OCI-M2 (cell line): ENCODE data around the gene RMDN2.

Experiments used
- DNase-seq: peaks from one replicate; lab custom pipeline; 2025; ENCODE audit not compliant: unreplicated experiment; lab: John Stamatoyannopoulos, UW

Gene RMDN2, protein sequence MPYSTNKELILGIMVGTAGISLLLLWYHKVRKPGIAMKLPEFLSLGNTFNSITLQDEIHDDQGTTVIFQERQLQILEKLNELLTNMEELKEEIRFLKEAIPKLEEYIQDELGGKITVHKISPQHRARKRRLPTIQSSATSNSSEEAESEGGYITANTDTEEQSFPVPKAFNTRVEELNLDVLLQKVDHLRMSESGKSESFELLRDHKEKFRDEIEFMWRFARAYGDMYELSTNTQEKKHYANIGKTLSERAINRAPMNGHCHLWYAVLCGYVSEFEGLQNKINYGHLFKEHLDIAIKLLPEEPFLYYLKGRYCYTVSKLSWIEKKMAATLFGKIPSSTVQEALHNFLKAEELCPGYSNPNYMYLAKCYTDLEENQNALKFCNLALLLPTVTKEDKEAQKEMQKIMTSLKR

DNA sequence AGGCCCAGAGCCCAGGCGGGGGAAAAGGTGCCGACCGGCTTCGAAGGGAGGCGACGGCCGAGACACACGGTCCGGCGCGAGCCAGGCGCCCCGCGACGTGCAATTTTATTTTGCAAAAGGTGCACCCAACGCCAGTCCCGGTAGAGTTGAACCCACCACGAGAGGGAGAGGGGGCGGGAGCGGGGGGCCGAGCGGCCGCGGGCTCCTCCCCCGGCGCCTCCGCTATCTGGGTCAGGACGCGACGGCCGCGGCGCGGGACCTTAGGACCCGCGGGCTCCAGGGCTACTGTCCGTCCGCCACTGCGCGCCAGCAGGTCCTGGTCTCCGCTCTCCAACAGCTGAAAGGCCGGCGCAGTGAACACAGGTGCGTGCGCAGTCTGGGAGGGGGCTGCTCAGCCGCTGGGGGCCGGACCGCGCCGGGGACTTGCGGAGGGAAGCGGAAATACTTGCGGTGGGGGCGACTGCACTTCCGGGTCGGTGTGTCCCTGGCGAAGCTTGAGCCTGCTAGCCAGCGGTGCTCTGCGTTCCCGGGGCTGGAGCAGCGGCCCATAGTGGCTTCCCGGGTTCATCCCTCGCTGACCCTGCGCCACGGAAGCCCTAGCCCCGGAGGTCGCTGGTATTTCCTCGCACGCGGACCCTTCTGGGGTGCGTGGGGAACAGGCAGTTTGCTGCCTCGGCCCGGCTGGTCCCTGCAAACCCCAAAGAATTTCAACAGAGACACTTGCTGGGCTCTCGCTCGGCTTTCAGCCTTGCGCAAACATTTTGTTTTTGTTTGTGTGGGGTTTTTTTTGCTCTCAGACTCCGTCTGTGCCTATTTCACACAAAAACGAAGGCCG lies at the start of gene RMDN2:
Gene RMDN2, plus strand, starts transcription at position 225 of the 835 bp plus-strand sequence. CDS start 3,991 bp downstream, outside the sequence.
- peak; percentile 51 for DNase-seq

DNA sequence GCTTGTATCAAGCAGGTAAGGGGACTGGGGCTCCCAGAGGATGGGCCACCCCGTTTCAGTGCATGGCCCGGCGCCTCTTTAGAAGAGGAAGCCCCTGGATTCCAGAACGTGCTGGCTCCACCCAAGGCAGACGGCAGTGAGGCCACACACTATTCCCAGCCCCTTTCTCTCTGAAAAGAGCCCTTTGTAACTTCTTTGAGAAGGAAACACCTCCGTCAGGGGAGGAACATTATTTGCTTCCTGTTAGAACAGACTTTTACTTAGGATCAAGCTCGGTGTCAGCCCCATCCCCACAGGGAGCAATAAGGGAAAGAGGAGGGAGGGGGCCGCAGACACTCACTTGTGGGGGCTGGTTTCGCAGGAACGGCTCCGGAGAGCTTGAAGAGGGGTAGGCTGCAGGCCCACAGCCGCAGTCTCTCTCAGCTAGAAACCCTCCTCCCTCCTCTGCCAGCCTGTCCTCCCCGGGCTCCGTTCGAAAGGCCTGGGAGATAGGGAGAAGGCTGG lies 49.6 kb upstream of the RMDN2 start:
- no peak for DNase-seq

DNA sequence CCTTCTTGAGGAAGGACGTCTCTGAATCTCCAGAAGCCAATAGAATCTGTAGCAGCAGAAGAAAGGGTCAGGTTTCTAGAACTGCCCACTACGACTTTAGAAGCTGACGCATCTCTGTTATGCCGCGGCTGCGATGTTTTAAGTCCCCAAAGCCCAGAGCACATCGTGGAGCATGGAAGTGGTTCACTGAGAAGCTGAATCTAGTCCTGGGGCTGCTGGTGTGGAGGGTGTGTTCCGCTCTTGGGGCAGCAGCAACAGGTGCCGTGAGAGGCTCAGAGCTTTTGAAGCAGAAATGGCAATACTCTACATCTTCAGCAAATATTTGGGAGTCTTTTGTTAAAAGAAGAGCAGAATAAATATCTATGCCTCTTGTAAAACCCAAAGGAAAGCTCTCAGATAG lies 48.9 kb upstream of the RMDN2 start:
- no peak for DNase-seq

DNA sequence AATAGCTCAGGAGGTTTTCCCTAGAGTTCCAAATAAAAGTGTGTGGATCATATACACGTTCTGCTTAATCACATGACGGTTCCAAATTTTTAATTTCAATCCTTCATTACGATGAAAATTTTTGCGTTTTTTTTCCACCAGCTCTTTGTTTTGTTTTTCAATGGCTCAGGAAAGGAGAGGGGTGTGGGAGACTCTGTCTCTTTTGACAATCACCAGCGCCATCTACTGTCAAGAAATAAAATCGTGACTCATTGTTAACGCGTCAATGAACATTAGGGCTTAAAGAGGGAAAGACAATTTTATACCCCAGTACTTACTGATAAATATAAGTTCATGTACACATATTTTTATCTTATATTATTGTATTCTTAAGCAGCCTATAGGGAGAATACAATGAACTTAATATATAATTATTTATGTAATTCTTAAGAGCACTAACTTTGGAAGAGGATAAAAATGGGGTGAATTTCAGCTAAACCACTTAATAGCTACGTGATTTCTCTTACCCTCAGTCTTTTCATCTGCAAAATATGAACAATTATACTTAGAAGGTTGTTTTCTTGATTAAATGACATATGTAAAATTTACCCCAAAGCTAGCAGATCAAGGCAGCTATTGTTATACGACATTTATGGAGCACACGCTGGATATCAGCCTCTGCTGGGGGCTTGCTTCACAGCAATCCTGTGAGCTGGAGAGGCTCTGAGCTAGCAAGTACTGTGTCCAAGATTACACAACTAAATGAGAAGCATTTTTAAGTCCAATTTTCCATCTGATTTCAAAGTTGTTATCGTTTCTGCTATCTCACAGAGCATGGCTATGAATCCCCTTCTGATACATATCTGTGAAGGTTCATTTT lies 47.4 kb upstream of the RMDN2 start:
- DNase-seq, result no peak

DNA sequence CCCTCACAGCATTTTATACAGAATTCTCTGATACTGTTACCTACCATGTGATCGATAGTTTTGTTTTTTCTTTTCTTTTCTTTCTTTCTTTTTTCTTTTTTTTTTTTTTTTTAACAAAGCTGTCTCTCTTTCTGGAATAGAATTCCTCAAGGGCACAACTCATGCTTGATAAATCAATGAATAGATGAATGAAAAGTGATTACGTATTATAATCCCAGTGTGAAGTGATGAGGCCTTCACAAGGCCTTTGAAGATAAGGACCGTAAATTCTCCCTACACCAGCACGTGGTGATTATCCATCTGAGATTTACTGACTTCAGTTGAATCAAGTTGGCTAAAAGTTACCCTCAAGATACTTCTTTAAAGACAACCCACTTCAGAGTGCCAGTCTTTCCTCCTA lies 46.6 kb upstream of the RMDN2 start:
- no peak for DNase-seq

DNA sequence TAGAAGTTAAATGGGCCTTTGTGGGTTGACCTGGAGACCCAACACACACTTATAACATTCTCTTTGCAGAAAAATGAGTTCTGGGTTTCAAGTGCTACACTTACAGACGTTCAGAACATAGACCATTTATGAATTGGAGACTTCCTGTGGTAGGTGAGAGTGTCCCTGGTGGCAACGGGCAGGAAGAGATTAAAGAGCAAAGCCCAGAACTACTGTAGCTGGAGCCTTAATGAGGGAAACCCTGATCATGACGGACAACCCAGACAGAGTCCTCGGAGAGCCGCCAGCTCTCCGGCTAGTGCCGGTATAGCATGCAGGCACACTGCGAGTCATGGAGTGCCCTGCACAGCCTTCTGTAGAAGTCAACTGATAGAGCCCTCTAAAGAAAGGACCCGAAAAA lies 44.5 kb upstream of the RMDN2 start:
- no peak for DNase-seq

DNA sequence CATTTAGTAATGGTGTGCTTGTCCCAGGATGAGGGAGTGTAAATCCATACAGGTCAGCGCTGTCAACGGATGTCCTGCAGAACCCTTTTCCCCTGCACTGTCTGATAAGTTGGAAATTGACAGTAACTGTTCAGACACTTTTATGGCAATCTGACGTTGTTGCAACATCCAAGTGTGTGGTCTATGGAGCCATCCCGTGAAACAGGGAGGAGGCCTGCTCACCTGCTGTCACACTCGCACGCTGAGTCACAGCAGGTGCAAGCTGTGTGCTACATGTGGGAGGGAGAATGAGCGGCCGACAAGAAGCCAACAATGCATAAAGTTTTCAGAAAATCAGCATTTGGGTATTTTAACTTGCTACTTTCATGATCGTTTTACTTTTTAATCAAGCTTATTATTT lies 43.7 kb upstream of the RMDN2 start:
- no peak for DNase-seq

DNA sequence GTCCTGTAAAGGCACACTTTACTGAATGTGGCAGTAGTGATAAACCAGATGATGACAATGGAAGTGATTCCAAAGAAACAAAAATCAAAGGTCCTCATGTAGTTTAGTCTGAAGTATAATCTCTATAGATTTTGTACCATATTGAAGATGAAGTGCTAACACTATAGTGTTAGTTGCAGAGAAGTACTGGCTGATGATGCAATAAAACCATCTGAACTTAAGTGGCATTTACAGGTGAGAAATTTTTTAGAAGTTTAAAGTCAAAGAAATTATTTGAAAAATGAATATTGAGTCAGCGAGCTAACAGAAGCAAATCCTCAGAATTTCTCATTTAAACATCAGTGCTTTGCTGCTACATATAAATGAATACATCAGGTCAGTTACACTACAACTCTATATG lies 43.1 kb upstream of the RMDN2 start:
- DNase-seq, result no peak

DNA sequence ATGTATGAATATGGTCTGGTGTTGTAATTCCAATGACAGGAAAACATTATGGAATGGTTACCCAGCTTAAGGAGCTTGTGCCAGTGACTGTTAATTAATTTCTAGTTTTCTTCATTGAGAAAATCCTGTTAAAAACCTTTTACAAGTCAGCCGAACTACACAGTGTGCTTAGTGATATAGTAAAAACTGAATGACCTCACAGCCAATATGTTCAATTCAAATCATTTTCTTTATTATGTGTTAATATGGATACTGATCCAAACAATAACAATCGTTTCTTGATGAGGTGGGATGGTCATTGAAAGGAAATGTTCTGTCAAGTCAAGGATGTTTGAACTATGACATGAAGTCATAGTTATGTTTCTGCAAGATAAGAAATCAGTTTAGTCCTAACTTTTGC lies 41.6 kb upstream of the RMDN2 start:
- DNase-seq, result no peak

DNA sequence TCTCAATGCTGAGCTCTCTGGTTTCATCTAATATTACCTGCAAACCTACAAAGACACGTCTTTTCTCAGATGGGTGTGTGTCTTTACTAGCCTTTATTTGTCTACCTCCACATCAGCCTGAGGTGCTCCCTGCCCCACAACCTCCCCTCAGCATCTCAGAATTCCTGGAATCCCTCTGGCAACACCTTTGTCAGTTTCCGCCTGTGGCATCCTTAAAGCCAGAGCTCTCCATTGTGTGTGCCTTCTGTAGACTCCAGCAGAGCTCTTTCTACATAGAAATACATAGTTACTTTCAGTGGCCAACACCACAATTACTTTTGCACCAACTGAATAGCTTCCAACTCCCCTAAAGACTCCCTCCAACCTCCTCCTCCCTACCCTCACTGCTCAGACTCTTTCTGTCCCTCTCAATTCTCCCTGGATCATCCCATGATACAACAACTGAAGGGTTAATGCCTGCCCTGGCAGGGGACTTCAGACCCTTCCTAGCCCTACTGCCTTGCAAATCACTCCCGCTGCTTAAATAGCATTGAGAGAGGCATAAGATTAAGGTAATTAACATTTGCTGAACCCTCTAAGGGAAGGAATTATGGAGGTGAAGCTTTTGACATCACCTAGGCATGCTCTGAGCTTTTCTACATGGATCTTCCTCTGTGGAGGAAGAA lies 39.6 kb upstream of the RMDN2 start:
- DNase-seq, result no peak

DNA sequence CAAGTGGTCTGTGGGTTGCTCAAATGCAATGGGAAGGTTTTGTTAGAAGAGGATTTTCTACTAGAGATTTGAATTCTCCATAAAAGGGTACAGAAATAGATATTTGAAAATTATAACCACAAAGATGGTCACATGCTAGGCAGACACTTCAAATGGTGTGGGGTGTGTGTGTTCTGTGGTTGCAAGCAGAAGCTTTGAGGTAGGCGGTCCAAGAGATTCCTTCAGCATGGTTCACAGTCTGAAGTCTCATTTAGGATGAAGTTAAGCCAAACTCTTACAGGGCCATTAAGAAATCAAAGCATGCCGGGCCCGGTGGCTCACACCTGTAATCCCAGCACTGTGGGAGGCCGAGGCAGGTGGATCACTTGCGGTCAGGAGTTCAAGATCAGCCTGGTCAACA lies 38.3 kb upstream of the RMDN2 start:
- DNase-seq, result no peak

DNA sequence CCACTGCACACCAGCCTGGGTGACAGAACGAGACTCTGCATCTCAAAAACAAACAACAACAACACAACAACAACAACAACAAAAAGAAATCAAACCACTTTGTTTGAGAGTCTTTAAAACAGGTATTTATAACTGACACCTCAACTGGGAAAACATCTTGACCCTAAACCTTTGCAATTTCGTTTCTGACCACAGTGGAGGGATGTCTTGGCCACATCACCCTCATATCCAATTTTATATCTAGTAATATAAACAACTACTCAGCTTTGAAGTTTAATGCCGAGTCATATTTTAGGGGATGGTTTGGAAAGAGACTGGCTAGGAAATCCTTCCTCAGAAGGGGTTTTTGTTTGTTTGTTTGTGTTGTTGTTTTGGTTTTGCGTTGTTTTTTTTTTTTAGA lies 37.8 kb upstream of the RMDN2 start:
- DNase-seq, result no peak

DNA sequence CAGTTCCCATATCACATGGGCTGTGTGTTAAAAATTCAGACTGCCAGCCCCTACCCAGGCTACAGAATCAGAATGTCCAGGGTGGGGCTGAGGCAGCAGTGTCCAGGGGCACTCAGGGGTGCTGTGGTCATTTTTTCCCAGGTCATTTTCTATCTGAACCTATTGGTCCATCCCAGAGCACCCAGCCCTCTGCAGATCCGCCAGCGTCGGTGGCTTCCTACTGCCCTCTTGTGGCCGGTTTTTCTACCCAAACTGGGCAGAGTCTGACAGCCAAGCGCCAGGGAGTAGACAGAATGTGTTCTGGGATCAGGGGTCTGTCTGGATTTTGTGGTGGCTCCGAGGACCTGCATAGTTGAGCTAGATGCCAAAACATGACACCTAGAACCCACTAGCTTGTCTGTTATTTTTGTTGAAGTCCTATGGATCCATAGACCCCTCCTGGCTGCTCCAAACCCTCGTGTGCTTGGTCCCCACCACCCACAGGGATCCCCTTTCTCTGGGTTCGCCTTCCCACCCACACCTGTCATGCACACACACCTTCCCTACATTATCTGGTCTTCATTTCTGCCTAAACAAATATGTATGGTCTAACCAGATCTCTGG lies 34.1 kb upstream of the RMDN2 start:
- DNase-seq, result peak; percentile 41

DNA sequence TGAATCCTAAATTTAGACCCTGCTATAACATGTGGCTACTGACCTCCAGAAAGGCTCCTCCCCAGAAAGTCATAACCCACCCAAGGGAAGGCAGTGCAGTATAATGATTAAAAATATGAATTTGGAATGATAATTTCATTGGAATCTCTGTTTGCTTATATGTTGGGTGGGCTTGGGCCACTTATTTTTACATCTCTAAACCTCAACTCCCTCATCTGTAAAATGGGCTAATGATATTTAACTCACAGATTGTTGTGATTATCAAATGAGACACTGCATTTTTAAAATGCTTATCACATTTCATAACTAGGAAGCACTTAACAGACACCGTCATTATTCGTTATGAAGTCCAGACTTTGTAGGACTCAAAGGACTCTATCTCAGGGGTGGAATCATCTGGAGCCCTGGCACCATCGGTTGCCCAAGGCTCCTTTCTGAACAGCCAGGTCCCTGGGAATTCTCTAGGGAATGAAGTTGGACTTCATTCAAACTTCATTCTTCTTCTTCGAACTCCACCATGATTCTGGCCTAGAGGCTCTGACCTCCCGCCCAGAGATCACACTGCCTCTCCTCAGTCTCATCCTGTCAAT lies 33.1 kb upstream of the RMDN2 start:
- DNase-seq, result no peak

DNA sequence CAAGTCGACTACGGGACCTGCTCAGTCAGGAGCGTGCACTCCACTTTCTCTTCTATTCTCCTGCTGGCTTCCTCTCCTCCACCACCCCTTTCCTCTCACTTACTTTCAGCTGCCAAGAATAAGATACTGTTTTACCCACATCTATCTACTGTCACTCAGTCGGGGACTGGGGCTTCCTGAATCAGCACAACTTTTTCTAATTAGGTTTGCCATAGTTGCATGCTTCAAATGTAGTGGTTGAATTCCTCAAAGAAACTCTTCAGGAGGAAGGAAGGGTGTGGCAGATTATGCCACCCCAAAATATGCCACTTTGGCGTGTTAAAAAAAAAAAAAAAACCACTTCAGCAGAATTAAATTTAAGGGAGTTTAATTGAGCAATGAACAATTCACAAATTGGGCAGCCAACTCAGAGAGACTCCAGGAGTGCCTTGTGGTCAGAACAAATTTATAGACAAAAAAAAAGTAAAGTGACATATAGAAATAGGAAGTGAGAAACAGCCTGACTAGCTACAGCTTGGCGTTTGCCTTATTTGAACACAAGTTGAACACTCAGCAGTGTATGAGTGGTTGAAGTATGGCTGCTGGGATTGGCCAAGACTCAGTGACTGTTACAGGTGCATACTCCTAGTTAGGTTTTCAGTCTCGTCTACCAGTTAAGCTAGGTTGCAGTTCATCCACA lies 32.5 kb upstream of the RMDN2 start:
- no peak for DNase-seq

DNA sequence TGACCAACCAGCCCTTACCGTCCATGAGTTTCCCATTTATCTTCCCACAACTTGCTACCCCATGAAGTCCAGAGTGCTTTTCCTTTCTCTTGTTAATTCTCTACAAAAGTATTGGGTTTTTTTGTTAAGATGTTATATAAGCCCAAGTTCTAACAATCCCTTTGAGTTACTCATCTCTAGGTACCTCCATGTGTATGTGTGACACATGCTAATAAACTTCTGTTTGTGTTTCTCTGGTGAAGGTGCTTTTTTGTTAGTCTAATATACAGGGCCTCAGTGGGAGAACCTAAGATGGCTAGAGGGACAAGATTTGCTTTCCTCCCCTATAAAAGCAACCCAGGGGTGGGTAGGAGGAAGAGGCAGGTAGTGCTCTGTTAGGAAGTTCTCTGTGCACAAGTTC lies 31.8 kb upstream of the RMDN2 start:
- DNase-seq, result no peak

DNA sequence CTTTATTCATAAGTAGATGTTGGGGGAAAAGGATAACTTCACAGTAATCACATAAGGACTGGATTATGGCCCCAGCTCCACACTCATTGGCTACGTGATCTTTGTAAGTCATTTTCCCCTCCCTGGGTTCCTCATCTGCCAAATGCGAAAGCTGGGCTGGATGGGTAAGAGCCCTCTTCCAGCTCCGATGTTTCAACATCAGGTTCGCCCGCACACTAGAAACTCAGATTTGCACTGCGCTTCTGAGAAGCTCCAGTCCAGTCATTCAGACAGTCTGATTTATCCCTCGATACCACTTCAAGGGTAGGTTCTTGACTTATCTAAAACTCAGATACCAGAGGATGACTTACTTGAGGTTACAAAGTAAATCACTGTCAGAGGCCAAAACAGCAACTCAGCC lies 31.0 kb upstream of the RMDN2 start:
- DNase-seq, result no peak

DNA sequence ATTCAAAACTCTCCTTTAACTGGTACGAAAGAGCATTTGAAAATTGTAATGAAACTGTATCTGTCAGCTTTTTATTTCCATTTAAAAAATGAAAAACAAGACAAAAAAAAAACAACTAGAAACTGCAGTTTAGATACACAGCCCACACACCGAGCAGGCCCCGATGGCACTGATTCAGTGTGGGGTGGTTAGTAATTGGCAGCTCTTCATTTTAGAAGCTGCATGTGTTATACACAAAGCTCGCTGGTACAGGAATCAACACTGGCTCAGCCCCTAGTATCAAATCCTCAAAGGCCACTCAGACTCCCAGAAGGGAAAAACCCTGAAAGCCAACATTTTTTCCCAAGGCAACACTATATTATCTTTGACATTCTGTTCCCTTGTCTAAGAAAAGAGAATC lies 30.5 kb upstream of the RMDN2 start:
- DNase-seq, result no peak

DNA sequence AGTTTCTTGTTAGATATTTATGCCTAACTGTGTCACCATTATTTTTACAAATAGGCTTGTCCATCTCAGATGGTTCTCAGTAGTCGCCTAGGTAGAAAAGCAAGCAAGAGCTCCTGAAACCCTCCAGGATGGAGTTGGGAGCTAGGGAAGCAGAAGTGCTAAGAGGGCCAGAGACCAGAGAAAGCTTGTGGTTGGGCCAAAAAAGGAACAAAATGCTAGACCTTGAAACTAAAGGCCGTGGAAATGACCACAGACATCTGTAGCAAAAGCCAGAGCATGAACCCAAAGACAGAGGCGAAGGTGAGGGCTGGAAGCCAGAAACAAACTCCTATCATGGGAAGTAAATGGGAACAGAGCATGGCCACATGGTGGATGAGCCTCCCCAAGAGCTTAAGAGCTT lies 29.9 kb upstream of the RMDN2 start:
- no peak for DNase-seq
